ENCODE data around the gene ANGEL1.

Gene ANGEL1

DNA sequence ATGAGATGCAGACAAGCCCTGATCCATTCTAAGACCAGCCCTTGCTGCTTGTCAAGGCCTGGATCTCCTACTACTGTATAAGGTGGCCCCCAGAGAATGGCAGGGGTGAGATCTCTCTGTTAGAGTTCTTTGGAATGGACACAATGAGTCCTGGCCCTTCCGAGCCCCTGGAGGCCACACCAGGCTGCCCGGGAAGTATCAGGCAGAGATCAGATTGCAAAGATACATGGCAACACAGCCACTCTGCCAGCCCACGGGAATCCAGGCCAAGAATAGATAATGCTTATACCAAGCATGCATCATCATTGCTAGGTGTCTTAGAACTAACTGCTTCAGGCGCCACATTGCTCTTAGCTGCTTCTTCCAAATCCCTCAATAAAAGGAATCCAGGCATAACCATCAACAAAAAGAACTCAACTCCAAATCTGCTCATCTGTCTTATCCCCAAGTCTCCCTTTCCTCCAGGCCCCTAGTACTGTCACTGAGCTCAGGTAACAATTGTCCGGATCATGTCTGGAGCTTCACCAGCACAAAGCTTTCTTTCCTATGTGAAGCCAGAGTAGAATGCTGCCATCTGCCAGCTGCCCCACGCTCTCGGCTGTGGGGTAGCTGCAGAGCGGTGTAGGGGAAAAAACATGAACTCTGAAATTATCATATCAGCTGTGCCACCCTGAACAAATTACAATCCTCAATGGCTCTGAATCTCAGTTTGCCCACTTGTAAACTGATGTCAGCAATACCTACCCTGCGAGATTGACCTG, 56.9 kb downstream of the ANGEL1 start:
- Histone ChIP-seq H3K9me3 (ENCODE audit: severe bottlenecking) (no peaks in the 10 kb centered on the region), H3K4me3 (ENCODE audit: low read depth, low read length) (no peak overlapping the region), H3K27ac (no peak overlapping the region; the same call in 1 of the 2 replicates), H3K27me3 (ENCODE audit: insufficient read depth, low read depth, severe bottlenecking) (no peaks in the 10 kb centered on the region), H3K36me3 (no peaks in the 10 kb centered on the region)
- no peak for DNase-seq
- TF ChIP-seq, protein P1, sequence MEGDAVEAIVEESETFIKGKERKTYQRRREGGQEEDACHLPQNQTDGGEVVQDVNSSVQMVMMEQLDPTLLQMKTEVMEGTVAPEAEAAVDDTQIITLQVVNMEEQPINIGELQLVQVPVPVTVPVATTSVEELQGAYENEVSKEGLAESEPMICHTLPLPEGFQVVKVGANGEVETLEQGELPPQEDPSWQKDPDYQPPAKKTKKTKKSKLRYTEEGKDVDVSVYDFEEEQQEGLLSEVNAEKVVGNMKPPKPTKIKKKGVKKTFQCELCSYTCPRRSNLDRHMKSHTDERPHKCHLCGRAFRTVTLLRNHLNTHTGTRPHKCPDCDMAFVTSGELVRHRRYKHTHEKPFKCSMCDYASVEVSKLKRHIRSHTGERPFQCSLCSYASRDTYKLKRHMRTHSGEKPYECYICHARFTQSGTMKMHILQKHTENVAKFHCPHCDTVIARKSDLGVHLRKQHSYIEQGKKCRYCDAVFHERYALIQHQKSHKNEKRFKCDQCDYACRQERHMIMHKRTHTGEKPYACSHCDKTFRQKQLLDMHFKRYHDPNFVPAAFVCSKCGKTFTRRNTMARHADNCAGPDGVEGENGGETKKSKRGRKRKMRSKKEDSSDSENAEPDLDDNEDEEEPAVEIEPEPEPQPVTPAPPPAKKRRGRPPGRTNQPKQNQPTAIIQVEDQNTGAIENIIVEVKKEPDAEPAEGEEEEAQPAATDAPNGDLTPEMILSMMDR (IDR thresholded peaks at IDR 0.05; ENCODE audit: low read depth, low read length), result no peak

DNA sequence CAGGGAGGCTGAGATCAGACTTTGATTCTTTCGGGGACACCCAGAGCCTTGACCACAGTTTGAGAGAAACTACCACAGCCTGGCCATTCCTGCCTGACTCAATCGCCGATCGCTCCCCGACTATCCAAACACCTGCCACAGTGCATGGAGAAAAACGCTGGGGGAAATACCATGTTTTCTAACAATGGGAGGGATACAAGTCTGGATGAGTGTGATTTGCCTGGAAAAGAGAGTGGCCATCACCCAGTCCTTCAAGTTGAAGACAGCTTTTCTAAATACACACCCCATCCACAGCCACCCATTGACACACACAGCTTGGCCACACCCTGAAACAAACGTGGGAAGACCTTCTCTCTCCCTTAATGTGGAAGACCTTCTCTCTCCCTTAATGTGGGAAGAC, 58.1 kb downstream of the ANGEL1 start:
- Histone ChIP-seq H3K27ac (no peak overlapping the region), H3K9me3 (ENCODE audit: severe bottlenecking) (no peaks in the 10 kb centered on the region), H3K36me3 (no peaks in the 10 kb centered on the region), H3K4me3 (ENCODE audit: low read depth, low read length) (no peak overlapping the region), H3K27me3 (ENCODE audit: insufficient read depth, low read depth, severe bottlenecking) (no peaks in the 10 kb centered on the region)
- no peak for DNase-seq
- TF ChIP-seq, protein P1 (IDR thresholded peaks at IDR 0.05; ENCODE audit: low read depth, low read length), result no peak

GRCh38 chr14:76753541-76754198, 59.0 kb downstream of the ANGEL1 start:
- Histone ChIP-seq H3K27ac (no peak overlapping the region), H3K36me3 (no peaks in the 10 kb centered on the region), H3K9me3 (ENCODE audit: severe bottlenecking) (no peaks in the 10 kb centered on the region), H3K27me3 (ENCODE audit: insufficient read depth, low read depth, severe bottlenecking) (no peaks in the 10 kb centered on the region), H3K4me3 (ENCODE audit: low read depth, low read length) (no peak overlapping the region)
- TF ChIP-seq, protein P1 (IDR thresholded peaks at IDR 0.05; ENCODE audit: low read depth, low read length), result no peak
- no peak for DNase-seq

- TF ChIP-seq, protein P1 (IDR thresholded peaks at IDR 0.05; ENCODE audit: low read depth, low read length), result no peak
- no peaks in the 10 kb centered on the region for H3K27me3 ChIP-seq (ENCODE audit: insufficient read depth, low read depth, severe bottlenecking)
- H3K9me3 ChIP-seq (ENCODE audit: severe bottlenecking), result no peaks in the 10 kb centered on the region
- no peak overlapping the region for H3K4me3 ChIP-seq (ENCODE audit: low read depth, low read length)
- H3K36me3 ChIP-seq, result no peaks in the 10 kb centered on the region
- DNase-seq, result no peak
- no peak overlapping the region for H3K27ac ChIP-seq
Observed at GRCh38 chr14:76752744-76753143, 59.9 kb downstream of the ANGEL1 start.

DNA sequence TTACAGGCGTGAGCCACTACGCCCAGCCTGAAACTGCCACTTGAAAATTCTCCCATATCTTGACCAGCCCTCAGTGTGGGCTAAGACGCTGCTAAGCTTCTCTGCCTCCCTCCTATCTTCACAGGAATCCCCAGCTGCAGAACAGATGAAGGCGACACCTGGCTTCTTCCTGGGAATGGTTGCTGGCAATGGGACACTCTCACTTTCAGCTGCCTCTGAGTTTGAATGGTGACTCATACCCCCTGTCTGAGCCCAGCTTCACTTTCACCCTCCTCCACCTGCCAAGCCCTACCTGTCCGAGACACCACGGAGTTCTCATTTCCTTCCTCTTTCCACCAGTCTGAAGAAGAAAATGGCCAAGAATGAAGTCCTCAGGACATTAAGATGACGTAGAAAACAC, 69.7 kb downstream of the ANGEL1 start:
- Histone ChIP-seq H3K4me3 (ENCODE audit: low read depth, low read length) (no peak overlapping the region), H3K27ac (no peak overlapping the region), H3K9me3 (ENCODE audit: severe bottlenecking) (peaks cover 7% of the 10 kb centered on the region), H3K27me3 (ENCODE audit: insufficient read depth, low read depth, severe bottlenecking) (no peaks in the 10 kb centered on the region), H3K36me3 (no peaks in the 10 kb centered on the region)
- no peak for DNase-seq
- TF ChIP-seq, protein P1 (IDR thresholded peaks at IDR 0.05; ENCODE audit: low read depth, low read length), result no peak
